GM13976 (cell line): ENCODE measurements around the gene WDR47.
A peak's percentile ranks its signal among the peaks of the same experiment; 100 is the strongest.

Source experiments
- DNase-seq: peaks from one replicate; pipeline ENCODE4 v3.0.0; 2012; ENCODE audit warnings: low spot score
- CTCF ChIP-seq: IDR thresholded peaks from 2 replicates; pipeline ENCODE4 v1.5.1; 2012; ENCODE audit warnings: borderline replicate concordance, mild to moderate bottlenecking; ENCODE audit not compliant: insufficient read depth; ENCODE audit errors: extremely low read depth, missing control alignments, control extremely low read depth
- in situ Hi-C: fragments of 300-500 bp; cut with MboI; formaldehyde crosslinking; loops from one replicate; pipeline ENCODE4 v1.12.0; 2022; ENCODE audit warnings: low sequenced_read_pairs, mixed read lengths, inconsistent platforms; ENCODE audit not compliant: unreplicated experiment

Gene WDR47

GRCh38 chr1:109041621-109042468, at the start of gene WDR47:
Gene WDR47 (minus strand): TSS chr1:109042102. CDS start chr1:109023512, 18,590 bp downstream.
- no peak for TF ChIP-seq CTCF
- in situ Hi-C loops = no loop called here

GRCh38 chr1:109091078-109091838, 49.4 kb upstream of the WDR47 start:
- in situ Hi-C loops = no loop called here
- TF ChIP-seq CTCF = no peak
- peak; percentile 62 for DNase-seq

More at GRCh38 chr1:109041621-109042468, at the start of gene WDR47:
- DNase-seq = peak; percentile 99

- in situ Hi-C loops = no loop called here
- DNase-seq = peak; percentile 91
These were observed 48.5 kb upstream of the WDR47 start, which contains the start of gene TMEM167B for GRCh38 chr1:109090196-109091077. Gene TMEM167B (plus strand): TSS chr1:109090764. CDS start chr1:109090873, 109 bp downstream.

GRCh38 chr1:109089242-109090015, 47.5 kb upstream of the WDR47 start:
- no peak for DNase-seq
- in situ Hi-C loops = no loop called here
- TF ChIP-seq CTCF = peak; percentile 50

More at GRCh38 chr1:109090196-109091077, 48.5 kb upstream of the WDR47 start, which contains the start of gene TMEM167B:
- TF ChIP-seq CTCF = no peak

- no peak for DNase-seq
- in situ Hi-C loops = no loop called here
- no peak for TF ChIP-seq CTCF
These were observed 42.9 kb upstream of the WDR47 start for GRCh38 chr1:109084563-109085517.
